GM23338 (cell line): Measurements from ENCODE around the gene FDXACB1. TPM values are rescaled to one million over a fixed set of nuclear protein-coding genes. Genes with fewer than 3 reads are reported as not detected.

Experiments
- ATAC-seq: fragments of 200-7000 bp; cut with Tn5 transposase; 3 replicates; pipeline ENCODE4 v1.9.1; 2020
- DNase-seq: peaks from one replicate; pipeline ENCODE4 v3.0.0-alpha.2; 2015; ENCODE audit warnings: low spot score
- H2AFZ ChIP-seq: fragments of 200-600 bp; sonication (generic); 2 replicates; pipeline ENCODE4 v1.8.0; 2016; ENCODE audit warnings: antibody characterized with exemption, mild to moderate bottlenecking, moderate library complexity
- H3F3A ChIP-seq: fragments of 200-600 bp; sonication (generic); replicated peaks from 2 replicates; pipeline ENCODE4 v1.8.0; 2017; ENCODE audit warnings: antibody characterized with exemption, mixed run types, low read depth
- H3K27ac ChIP-seq: fragments of 200-600 bp; sonication (generic); 2 replicates; pipeline ENCODE4 v1.6.1; 2016; ENCODE audit warnings: low read depth
- H3K27me3 ChIP-seq: fragments of 200-600 bp; sonication (generic); 2 replicates; pipeline ENCODE4 v1.8.0; 2016; ENCODE audit warnings: mild to moderate bottlenecking, mixed run types, moderate library complexity; ENCODE audit not compliant: insufficient read depth
- H3K36me3 ChIP-seq: fragments of 200-600 bp; sonication (generic); 2 replicates; pipeline ENCODE4 v1.8.0; 2016; ENCODE audit warnings: mild to moderate bottlenecking; ENCODE audit not compliant: insufficient read depth
- H3K4me1 ChIP-seq: fragments of 200-600 bp; sonication (generic); 2 replicates; pipeline ENCODE4 v1.8.0; 2016; ENCODE audit warnings: mild to moderate bottlenecking, moderate library complexity; ENCODE audit not compliant: insufficient read depth
- H3K4me2 ChIP-seq: fragments of 200-600 bp; sonication (generic); 2 replicates; pipeline ENCODE4 v1.7.1; 2017; ENCODE audit warnings: mixed run types
- H3K4me3 ChIP-seq: fragments of 200-600 bp; sonication (generic); 2 replicates; pipeline ENCODE4 v1.6.1; 2016; ENCODE audit warnings: mixed run types
- H3K79me2 ChIP-seq: fragments of 200-600 bp; sonication (generic); replicated peaks from 2 replicates; pipeline ENCODE4 v1.8.0; 2017; ENCODE audit warnings: mild to moderate bottlenecking; ENCODE audit not compliant: insufficient read depth
- H3K9me2 ChIP-seq: fragments of 200-600 bp; sonication (generic); 2 replicates; pipeline ENCODE4 v1.8.0; 2017; ENCODE audit not compliant: insufficient read depth
- H4K20me1 ChIP-seq: fragments of 200-600 bp; sonication (generic); replicated peaks from 2 replicates; pipeline ENCODE4 v1.8.0; 2017; ENCODE audit warnings: mild to moderate bottlenecking; ENCODE audit not compliant: insufficient read depth
- H3K27ac Mint-ChIP-seq: 2 replicates; pipeline ENCODE4 v1.8.0; 2020; ENCODE audit warnings: inconsistent platforms, mild to moderate bottlenecking, moderate library complexity, mixed read lengths
- H3K27me3 Mint-ChIP-seq: 3 replicates; pipeline ENCODE4 v1.8.0; 2022; ENCODE audit warnings: low read depth, mild to moderate bottlenecking, moderate library complexity, mixed read lengths, inconsistent platforms; ENCODE audit not compliant: insufficient read depth, poor library complexity
- H3K36me3 Mint-ChIP-seq: 3 replicates; pipeline ENCODE4 v1.8.0; 2021; ENCODE audit warnings: low read depth, mild to moderate bottlenecking, inconsistent platforms, moderate library complexity, mixed read lengths
- H3K4me1 Mint-ChIP-seq: 3 replicates; pipeline ENCODE4 v1.8.0; 2020; ENCODE audit warnings: mild to moderate bottlenecking, inconsistent platforms, mixed read lengths
- H3K4me3 Mint-ChIP-seq: 3 replicates; pipeline ENCODE4 v1.8.0; 2021; ENCODE audit warnings: moderate library complexity, mild to moderate bottlenecking, inconsistent platforms, mixed read lengths
- H3K9me3 Mint-ChIP-seq: 3 replicates; pipeline ENCODE4 v1.8.0; 2020; ENCODE audit warnings: moderate library complexity, mild to moderate bottlenecking, inconsistent platforms, mixed read lengths
- CREB1 ChIP-seq: fragments of 250-450 bp; sonication (Bioruptor Pico); IDR thresholded peaks from 2 replicates; pipeline ENCODE4 v1.5.0; 2020; ENCODE audit warnings: low read depth, mild to moderate bottlenecking, moderate library complexity
- EZH2 ChIP-seq: fragments of 200-600 bp; sonication (generic); IDR thresholded peaks from one replicate; pipeline ENCODE4 v1.8.0; 2017; ENCODE audit warnings: antibody characterized with exemption, mild to moderate bottlenecking, low read depth; ENCODE audit not compliant: unreplicated experiment
- EZH2phosphoT487 ChIP-seq: fragments of 200-600 bp; sonication (generic); IDR thresholded peaks from one replicate; pipeline ENCODE4 v1.8.1; 2018; ENCODE audit warnings: antibody characterized with exemption; ENCODE audit not compliant: unreplicated experiment
- JUNB ChIP-seq: IDR thresholded peaks from one replicate; pipeline ENCODE4 v1.6.1; 2016; ENCODE audit warnings: antibody characterized with exemption; ENCODE audit not compliant: unreplicated experiment
- NANOG ChIP-seq: IDR thresholded peaks from 2 replicates; pipeline ENCODE4 v1.6.1; 2016; ENCODE audit warnings: antibody characterized with exemption, borderline replicate concordance
- POLR2AphosphoS5 ChIP-seq: IDR thresholded peaks from 2 replicates; pipeline ENCODE4 v1.6.1; 2016; ENCODE audit warnings: antibody characterized with exemption, low read depth
- STAT1 ChIP-seq: IDR thresholded peaks from one replicate; pipeline ENCODE4 v1.6.1; 2016; ENCODE audit warnings: antibody characterized with exemption; ENCODE audit not compliant: unreplicated experiment
- ZNF114 ChIP-seq: fragments of 250-450 bp; sonication (Bioruptor Pico); IDR thresholded peaks from 2 replicates; pipeline ENCODE4 v1.5.0; 2020; ENCODE audit warnings: mild to moderate bottlenecking, moderate library complexity
- ZNF331 ChIP-seq: fragments of 250-450 bp; sonication (Bioruptor Pico); IDR thresholded peaks from 2 replicates; pipeline ENCODE4 v1.5.0; 2020; ENCODE audit warnings: low read depth, mild to moderate bottlenecking, moderate library complexity
- polyA plus RNA-seq: library from polyadenylated mRNA; unstranded; fragments of >200 nt; fragmentation: Nextera tagmentation; extraction: Ambion mirVana; gene quantifications from 2 replicates; pipeline ENCODE4 v1.2.1, GENCODE V29; 2016
- total RNA-seq: library from RNA; depleted of rRNA; stranded (reverse); fragments of >200 nt; shearing (Covaris generic); gene quantifications from 2 replicates; pipeline ENCODE4 v1.2.3, GENCODE V29; 2014
- TF ChIP-seq, protein P1 (sequence below): fragments of 250-450 bp; sonication (Bioruptor Pico); IDR thresholded peaks from 2 replicates; pipeline ENCODE4 v1.5.0; 2020; ENCODE audit warnings: mild to moderate bottlenecking, moderate library complexity
- TF ChIP-seq, protein P2 (sequence below): IDR thresholded peaks from 2 replicates; pipeline ENCODE4 v1.6.1; 2016; ENCODE audit warnings: antibody characterized with exemption
- TF ChIP-seq, protein P3 (sequence below), 2 experiments: fragments of 200-600 bp in 1 of 2; sonication (generic) in 1 of 2; conservative IDR thresholded peaks; 2 replicates each; pipeline versions ENCODE4 v1.5.1 to v1.6.1; 2016 to 2017; ENCODE audit warnings: antibody characterized with exemption in 2 of 2, low read depth in 2 of 2, mild to moderate bottlenecking in 2 of 2, moderate library complexity in 1 of 2
- TF ChIP-seq, protein P4 (sequence below): IDR thresholded peaks from one replicate; pipeline ENCODE4 v1.6.1; 2018; ENCODE audit warnings: antibody characterized with exemption; ENCODE audit not compliant: unreplicated experiment

FDXACB1 gene
- total and polyA plus RNA-seq, 2 experiments from 2014 or later: 1.6 to 2.4 TPM

DNA sequence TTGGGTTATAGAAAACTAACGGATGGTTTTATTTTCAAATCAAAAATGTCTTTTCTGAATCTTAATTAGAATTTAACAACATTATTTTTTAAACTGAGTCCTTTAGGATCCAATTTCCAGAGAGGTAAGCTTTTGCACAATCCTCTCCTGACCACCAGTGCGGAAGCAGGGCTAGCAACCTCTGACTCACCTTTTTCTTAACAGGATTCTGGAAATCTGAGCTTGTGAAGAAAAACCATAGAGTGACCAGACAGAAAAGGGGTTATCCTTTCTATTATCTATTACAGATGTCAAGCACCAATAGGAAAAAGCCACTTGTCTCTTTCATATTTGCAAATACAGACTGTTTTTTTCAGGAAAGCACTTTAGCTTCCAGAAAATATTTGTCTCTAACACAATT, 32.9 kb downstream of the FDXACB1 start:
- Mint-ChIP-seq H3K9me3 (no peaks in the 10 kb centered on the region), H3K36me3 (peaks cover 4% of the 10 kb centered on the region; the same call in 1 of the 3 replicates), H3K27me3 (no peaks in the 10 kb centered on the region), H3K4me1 (peaks cover 15% of the 10 kb centered on the region), H3K27ac (no peak overlapping the region), H3K4me3 (no peak overlapping the region)
- Histone ChIP-seq H3K36me3 (no peaks in the 10 kb centered on the region), H3K4me1 (no peaks in the 10 kb centered on the region), H3K4me2 (no peak overlapping the region), H4K20me1 (no peaks in the 10 kb centered on the region), H3K4me3 (no peak overlapping the region), H3F3A (no peaks in the 10 kb centered on the region), H3K9me2 (no peaks in the 10 kb centered on the region), H3K79me2 (no peaks in the 10 kb centered on the region), H3K27me3 (no peaks in the 10 kb centered on the region), H3K27ac (no peak overlapping the region), H2AFZ (no peak overlapping the region)
- TF ChIP-seq, protein P1, sequence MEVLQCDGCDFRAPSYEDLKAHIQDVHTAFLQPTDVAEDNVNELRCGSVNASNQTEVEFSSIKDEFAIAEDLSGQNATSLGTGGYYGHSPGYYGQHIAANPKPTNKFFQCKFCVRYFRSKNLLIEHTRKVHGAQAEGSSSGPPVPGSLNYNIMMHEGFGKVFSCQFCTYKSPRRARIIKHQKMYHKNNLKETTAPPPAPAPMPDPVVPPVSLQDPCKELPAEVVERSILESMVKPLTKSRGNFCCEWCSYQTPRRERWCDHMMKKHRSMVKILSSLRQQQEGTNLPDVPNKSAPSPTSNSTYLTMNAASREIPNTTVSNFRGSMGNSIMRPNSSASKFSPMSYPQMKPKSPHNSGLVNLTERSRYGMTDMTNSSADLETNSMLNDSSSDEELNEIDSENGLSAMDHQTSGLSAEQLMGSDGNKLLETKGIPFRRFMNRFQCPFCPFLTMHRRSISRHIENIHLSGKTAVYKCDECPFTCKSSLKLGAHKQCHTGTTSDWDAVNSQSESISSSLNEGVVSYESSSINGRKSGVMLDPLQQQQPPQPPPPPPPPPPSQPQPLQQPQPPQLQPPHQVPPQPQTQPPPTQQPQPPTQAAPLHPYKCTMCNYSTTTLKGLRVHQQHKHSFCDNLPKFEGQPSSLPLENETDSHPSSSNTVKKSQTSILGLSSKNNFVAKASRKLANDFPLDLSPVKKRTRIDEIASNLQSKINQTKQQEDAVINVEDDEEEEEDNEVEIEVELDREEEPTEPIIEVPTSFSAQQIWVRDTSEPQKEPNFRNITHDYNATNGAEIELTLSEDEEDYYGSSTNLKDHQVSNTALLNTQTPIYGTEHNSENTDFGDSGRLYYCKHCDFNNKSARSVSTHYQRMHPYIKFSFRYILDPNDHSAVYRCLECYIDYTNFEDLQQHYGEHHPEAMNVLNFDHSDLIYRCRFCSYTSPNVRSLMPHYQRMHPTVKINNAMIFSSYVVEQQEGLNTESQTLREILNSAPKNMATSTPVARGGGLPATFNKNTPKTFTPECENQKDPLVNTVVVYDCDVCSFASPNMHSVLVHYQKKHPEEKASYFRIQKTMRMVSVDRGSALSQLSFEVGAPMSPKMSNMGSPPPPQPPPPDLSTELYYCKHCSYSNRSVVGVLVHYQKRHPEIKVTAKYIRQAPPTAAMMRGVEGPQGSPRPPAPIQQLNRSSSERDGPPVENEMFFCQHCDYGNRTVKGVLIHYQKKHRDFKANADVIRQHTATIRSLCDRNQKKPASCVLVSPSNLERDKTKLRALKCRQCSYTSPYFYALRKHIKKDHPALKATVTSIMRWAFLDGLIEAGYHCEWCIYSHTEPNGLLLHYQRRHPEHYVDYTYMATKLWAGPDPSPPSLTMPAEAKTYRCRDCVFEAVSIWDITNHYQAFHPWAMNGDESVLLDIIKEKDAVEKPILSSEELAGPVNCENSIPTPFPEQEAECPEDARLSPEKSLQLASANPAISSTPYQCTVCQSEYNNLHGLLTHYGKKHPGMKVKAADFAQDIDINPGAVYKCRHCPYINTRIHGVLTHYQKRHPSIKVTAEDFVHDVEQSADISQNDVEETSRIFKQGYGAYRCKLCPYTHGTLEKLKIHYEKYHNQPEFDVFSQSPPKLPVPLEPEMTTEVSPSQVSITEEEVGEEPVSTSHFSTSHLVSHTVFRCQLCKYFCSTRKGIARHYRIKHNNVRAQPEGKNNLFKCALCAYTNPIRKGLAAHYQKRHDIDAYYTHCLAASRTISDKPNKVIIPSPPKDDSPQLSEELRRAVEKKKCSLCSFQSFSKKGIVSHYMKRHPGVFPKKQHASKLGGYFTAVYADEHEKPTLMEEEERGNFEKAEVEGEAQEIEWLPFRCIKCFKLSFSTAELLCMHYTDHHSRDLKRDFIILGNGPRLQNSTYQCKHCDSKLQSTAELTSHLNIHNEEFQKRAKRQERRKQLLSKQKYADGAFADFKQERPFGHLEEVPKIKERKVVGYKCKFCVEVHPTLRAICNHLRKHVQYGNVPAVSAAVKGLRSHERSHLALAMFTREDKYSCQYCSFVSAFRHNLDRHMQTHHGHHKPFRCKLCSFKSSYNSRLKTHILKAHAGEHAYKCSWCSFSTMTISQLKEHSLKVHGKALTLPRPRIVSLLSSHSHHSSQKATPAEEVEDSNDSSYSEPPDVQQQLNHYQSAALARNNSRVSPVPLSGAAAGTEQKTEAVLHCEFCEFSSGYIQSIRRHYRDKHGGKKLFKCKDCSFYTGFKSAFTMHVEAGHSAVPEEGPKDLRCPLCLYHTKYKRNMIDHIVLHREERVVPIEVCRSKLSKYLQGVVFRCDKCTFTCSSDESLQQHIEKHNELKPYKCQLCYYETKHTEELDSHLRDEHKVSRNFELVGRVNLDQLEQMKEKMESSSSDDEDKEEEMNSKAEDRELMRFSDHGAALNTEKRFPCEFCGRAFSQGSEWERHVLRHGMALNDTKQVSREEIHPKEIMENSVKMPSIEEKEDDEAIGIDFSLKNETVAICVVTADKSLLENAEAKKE (CRISPR knock-in tag): no peak
- TF ChIP-seq POLR2AphosphoS5: no peak
- TF ChIP-seq STAT1: no peak
- TF ChIP-seq, protein P2, sequence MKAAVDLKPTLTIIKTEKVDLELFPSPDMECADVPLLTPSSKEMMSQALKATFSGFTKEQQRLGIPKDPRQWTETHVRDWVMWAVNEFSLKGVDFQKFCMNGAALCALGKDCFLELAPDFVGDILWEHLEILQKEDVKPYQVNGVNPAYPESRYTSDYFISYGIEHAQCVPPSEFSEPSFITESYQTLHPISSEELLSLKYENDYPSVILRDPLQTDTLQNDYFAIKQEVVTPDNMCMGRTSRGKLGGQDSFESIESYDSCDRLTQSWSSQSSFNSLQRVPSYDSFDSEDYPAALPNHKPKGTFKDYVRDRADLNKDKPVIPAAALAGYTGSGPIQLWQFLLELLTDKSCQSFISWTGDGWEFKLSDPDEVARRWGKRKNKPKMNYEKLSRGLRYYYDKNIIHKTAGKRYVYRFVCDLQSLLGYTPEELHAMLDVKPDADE: no peak
- TF ChIP-seq, protein P3, sequence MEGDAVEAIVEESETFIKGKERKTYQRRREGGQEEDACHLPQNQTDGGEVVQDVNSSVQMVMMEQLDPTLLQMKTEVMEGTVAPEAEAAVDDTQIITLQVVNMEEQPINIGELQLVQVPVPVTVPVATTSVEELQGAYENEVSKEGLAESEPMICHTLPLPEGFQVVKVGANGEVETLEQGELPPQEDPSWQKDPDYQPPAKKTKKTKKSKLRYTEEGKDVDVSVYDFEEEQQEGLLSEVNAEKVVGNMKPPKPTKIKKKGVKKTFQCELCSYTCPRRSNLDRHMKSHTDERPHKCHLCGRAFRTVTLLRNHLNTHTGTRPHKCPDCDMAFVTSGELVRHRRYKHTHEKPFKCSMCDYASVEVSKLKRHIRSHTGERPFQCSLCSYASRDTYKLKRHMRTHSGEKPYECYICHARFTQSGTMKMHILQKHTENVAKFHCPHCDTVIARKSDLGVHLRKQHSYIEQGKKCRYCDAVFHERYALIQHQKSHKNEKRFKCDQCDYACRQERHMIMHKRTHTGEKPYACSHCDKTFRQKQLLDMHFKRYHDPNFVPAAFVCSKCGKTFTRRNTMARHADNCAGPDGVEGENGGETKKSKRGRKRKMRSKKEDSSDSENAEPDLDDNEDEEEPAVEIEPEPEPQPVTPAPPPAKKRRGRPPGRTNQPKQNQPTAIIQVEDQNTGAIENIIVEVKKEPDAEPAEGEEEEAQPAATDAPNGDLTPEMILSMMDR (conservative IDR thresholded peaks at IDR 0.05; ENCODE audit: low read depth in 2 of 2): no peak
- no peak for TF ChIP-seq EZH2phosphoT487
- no peak for TF ChIP-seq CREB1
- no peak for TF ChIP-seq ZNF114 (CRISPR knock-in tag)
- no peak for TF ChIP-seq NANOG
- no peak for TF ChIP-seq ZNF331 (CRISPR knock-in tag)
- TF ChIP-seq EZH2: no peak
- TF ChIP-seq, protein P4, sequence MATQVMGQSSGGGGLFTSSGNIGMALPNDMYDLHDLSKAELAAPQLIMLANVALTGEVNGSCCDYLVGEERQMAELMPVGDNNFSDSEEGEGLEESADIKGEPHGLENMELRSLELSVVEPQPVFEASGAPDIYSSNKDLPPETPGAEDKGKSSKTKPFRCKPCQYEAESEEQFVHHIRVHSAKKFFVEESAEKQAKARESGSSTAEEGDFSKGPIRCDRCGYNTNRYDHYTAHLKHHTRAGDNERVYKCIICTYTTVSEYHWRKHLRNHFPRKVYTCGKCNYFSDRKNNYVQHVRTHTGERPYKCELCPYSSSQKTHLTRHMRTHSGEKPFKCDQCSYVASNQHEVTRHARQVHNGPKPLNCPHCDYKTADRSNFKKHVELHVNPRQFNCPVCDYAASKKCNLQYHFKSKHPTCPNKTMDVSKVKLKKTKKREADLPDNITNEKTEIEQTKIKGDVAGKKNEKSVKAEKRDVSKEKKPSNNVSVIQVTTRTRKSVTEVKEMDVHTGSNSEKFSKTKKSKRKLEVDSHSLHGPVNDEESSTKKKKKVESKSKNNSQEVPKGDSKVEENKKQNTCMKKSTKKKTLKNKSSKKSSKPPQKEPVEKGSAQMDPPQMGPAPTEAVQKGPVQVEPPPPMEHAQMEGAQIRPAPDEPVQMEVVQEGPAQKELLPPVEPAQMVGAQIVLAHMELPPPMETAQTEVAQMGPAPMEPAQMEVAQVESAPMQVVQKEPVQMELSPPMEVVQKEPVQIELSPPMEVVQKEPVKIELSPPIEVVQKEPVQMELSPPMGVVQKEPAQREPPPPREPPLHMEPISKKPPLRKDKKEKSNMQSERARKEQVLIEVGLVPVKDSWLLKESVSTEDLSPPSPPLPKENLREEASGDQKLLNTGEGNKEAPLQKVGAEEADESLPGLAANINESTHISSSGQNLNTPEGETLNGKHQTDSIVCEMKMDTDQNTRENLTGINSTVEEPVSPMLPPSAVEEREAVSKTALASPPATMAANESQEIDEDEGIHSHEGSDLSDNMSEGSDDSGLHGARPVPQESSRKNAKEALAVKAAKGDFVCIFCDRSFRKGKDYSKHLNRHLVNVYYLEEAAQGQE: no peak
- TF ChIP-seq JUNB: no peak
- ATAC-seq: no peak
- DNase-seq: no peak
